Loucy (cell line): ENCODE results near the gene SEC24A.

Experiments used
- H2AFZ ChIP-seq: fragments of 200-600 bp; sonication (generic); 2 replicates; pipeline ENCODE4 v1.6.0; 2016; ENCODE audit warnings: antibody characterized with exemption, mild to moderate bottlenecking, low read length, moderate library complexity
- H3F3A ChIP-seq: fragments of 200-600 bp; 2 replicates; pipeline ENCODE4 v1.6.0; 2016; ENCODE audit warnings: antibody characterized with exemption, low read depth, mild to moderate bottlenecking
- H3K27me3 ChIP-seq: fragments of 200-600 bp; sonication (generic); 2 replicates; pipeline ENCODE4 v1.6.1; 2014; ENCODE audit warnings: low read length, mild to moderate bottlenecking; ENCODE audit not compliant: insufficient read depth, poor library complexity, severe bottlenecking
- H3K36me3 ChIP-seq: fragments of 200-600 bp; sonication (generic); 2 replicates; pipeline ENCODE4 v1.6.1; 2016; ENCODE audit warnings: low read length; ENCODE audit not compliant: insufficient read depth
- H3K4me1 ChIP-seq: fragments of 200-600 bp; sonication (generic); 2 replicates; pipeline ENCODE4 v1.5.1; 2014; ENCODE audit warnings: low read length, mild to moderate bottlenecking; ENCODE audit not compliant: insufficient read depth, poor library complexity, severe bottlenecking
- H3K4me2 ChIP-seq: fragments of 200-600 bp; sonication (generic); 2 replicates; pipeline ENCODE4 v1.6.0; 2014; ENCODE audit warnings: antibody characterized with exemption, low read length, low read depth, mild to moderate bottlenecking; ENCODE audit not compliant: poor library complexity, severe bottlenecking
- H3K4me3 ChIP-seq: fragments of 200-600 bp; sonication (generic); 2 replicates; pipeline ENCODE4 v1.5.1; 2014; ENCODE audit warnings: low read length, mild to moderate bottlenecking, mixed read lengths; ENCODE audit not compliant: poor library complexity, severe bottlenecking
- H3K79me2 ChIP-seq: fragments of 200-600 bp; sonication (generic); 2 replicates; pipeline ENCODE4 v1.6.1; 2014; ENCODE audit warnings: low read length; ENCODE audit not compliant: insufficient read depth
- H3K9ac ChIP-seq: fragments of 200-600 bp; sonication (generic); 2 replicates; pipeline ENCODE4 v1.6.0; 2014; ENCODE audit warnings: mild to moderate bottlenecking, low read depth, low read length, moderate library complexity; ENCODE audit not compliant: poor library complexity, severe bottlenecking
- H3K9me2 ChIP-seq: fragments of 200-600 bp; sonication (generic); replicated peaks from 2 replicates; pipeline ENCODE4 v1.6.1; 2016; ENCODE audit warnings: low read depth, low read length, mixed read lengths
- H3K9me3 ChIP-seq: fragments of 200-600 bp; sonication (generic); 2 replicates; pipeline ENCODE4 v1.6.1; 2014; ENCODE audit warnings: mild to moderate bottlenecking, antibody characterized with exemption, low read length, low read depth; ENCODE audit not compliant: insufficient read depth
- H4K20me1 ChIP-seq: fragments of 200-600 bp; sonication (generic); 2 replicates; pipeline ENCODE4 v1.6.0; 2014; ENCODE audit warnings: antibody characterized with exemption, low read length, mild to moderate bottlenecking; ENCODE audit not compliant: insufficient read depth, poor library complexity, severe bottlenecking
- EZH2phosphoT487 ChIP-seq: fragments of 200-600 bp; IDR thresholded peaks from 2 replicates; pipeline ENCODE4 v1.6.1; 2018; ENCODE audit warnings: antibody characterized with exemption, mild to moderate bottlenecking, moderate library complexity, borderline replicate concordance
- TF ChIP-seq, protein P1 (sequence below): fragments of 200-600 bp; sonication (generic); conservative IDR thresholded peaks from 2 replicates; pipeline ENCODE4 v1.5.1; 2014; ENCODE audit warnings: mild to moderate bottlenecking, antibody characterized with exemption, low read length

The SEC24A gene

DNA sequence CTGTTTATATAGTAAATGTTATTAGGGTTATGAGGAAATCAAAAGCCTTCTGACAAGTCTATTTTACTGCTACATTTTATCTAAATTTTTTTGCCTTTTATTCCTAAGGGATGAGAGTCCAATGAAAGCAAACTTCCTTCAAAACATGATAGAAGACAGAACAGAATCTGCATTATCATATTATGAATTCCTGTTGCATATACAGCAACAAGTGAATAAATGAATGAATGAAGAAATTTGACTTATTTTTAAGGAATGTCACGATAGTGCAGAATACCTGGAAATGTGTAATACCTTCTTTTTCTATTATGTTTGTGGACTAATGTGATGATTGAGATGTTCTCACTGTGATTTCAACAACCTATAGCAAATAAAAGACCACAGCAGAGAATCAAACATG, 76.3 kb downstream of the SEC24A start:
- H3K9me3 ChIP-seq: no peaks in the 10 kb centered on the region
- H3F3A ChIP-seq: no peaks in the 10 kb centered on the region
- no peaks in the 10 kb centered on the region for H3K4me1 ChIP-seq
- no peaks in the 10 kb centered on the region for H3K79me2 ChIP-seq
- no peaks in the 10 kb centered on the region for H3K27me3 ChIP-seq
- no peak overlapping the region for H2AFZ ChIP-seq
- no peak overlapping the region for H3K4me2 ChIP-seq
- TF ChIP-seq EZH2phosphoT487: no peak
- TF ChIP-seq, protein P1, sequence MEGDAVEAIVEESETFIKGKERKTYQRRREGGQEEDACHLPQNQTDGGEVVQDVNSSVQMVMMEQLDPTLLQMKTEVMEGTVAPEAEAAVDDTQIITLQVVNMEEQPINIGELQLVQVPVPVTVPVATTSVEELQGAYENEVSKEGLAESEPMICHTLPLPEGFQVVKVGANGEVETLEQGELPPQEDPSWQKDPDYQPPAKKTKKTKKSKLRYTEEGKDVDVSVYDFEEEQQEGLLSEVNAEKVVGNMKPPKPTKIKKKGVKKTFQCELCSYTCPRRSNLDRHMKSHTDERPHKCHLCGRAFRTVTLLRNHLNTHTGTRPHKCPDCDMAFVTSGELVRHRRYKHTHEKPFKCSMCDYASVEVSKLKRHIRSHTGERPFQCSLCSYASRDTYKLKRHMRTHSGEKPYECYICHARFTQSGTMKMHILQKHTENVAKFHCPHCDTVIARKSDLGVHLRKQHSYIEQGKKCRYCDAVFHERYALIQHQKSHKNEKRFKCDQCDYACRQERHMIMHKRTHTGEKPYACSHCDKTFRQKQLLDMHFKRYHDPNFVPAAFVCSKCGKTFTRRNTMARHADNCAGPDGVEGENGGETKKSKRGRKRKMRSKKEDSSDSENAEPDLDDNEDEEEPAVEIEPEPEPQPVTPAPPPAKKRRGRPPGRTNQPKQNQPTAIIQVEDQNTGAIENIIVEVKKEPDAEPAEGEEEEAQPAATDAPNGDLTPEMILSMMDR: no peak
- H3K4me3 ChIP-seq: no peak overlapping the region
- H4K20me1 ChIP-seq: no peaks in the 10 kb centered on the region
- no peak overlapping the region for H3K9ac ChIP-seq
- H3K36me3 ChIP-seq: peaks cover 4% of the 10 kb centered on the region; the same call in 1 of the 2 replicates
- no peaks in the 10 kb centered on the region for H3K9me2 ChIP-seq

DNA sequence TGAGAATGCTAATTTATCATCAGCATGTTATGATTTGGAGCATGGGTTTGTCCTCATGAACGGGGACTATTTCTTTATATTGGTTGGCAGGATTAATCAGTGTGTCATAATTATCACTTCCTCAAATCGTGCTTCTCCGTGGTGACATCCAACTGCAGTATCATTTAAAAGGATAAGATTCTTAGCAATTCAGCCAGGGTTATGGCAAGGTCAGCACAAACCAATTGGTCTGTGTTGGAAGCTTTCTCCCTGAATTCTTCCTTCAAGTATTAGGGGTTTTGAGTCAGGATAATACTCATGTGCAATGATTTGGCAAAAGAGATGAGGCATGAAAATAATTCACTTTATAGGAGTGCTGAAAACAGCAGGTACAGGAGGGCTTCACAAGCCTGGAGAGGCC, 84.2 kb downstream of the SEC24A start:
- H3K79me2 ChIP-seq: no peaks in the 10 kb centered on the region
- TF ChIP-seq, protein P1: no peak
- no peak for TF ChIP-seq EZH2phosphoT487
- H3K4me3 ChIP-seq: no peak overlapping the region
- no peak overlapping the region for H2AFZ ChIP-seq
- H3K27me3 ChIP-seq: no peaks in the 10 kb centered on the region
- H3K4me2 ChIP-seq: no peak overlapping the region
- H3K36me3 ChIP-seq: no peaks in the 10 kb centered on the region
- no peaks in the 10 kb centered on the region for H3K9me2 ChIP-seq
- no peaks in the 10 kb centered on the region for H3F3A ChIP-seq
- no peaks in the 10 kb centered on the region for H3K9me3 ChIP-seq
- no peaks in the 10 kb centered on the region for H3K4me1 ChIP-seq
- H4K20me1 ChIP-seq: no peaks in the 10 kb centered on the region
- H3K9ac ChIP-seq: no peak overlapping the region

DNA sequence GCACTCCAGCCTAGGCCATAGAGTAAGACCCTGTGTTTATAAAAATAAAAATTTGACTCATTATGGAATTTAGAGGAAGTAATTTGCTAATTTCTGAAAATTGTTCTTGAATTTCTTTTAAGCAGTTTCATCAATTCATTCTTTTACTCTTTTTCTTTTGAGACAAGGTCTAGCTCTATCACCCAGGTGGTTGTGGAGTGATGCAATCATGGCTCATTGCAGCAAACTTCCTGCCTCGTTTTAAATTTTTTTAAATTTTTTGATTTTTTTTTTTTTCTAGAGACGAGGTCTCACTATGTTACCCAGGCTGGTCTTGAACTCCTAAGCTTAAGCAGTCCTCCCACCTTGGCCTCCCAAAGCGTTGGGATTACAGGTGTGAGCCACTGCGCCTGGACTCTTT, 86.7 kb downstream of the SEC24A start:
- no peak overlapping the region for H2AFZ ChIP-seq
- H3F3A ChIP-seq: no peaks in the 10 kb centered on the region
- TF ChIP-seq, protein P1: no peak
- no peak for TF ChIP-seq EZH2phosphoT487
- H3K4me1 ChIP-seq: peaks cover 4% of the 10 kb centered on the region
- peaks cover 12% of the 10 kb centered on the region for H4K20me1 ChIP-seq
- H3K79me2 ChIP-seq: peaks cover 12% of the 10 kb centered on the region
- no peak overlapping the region for H3K4me3 ChIP-seq
- H3K4me2 ChIP-seq: no peak overlapping the region
- no peaks in the 10 kb centered on the region for H3K36me3 ChIP-seq
- no peaks in the 10 kb centered on the region for H3K9me2 ChIP-seq
- H3K9me3 ChIP-seq: no peaks in the 10 kb centered on the region
- H3K27me3 ChIP-seq: no peaks in the 10 kb centered on the region
- no peak overlapping the region for H3K9ac ChIP-seq
